ENCODE measurements around the gene MBNL1. TPM values are rescaled to one million over a fixed set of nuclear protein-coding genes. Genes with fewer than 3 reads are reported as not detected.

The MBNL1 gene
- total and polyA plus RNA-seq, 2 donors (not counting 3 experiments of a cell fraction or from before 2014, with no cell fraction given), result 179 to 362 TPM

GRCh38 chr3:152384412-152384811 lies 115.7 kb downstream of the MBNL1 start:
- dilution Hi-C loops (cut with MboI; ENCODE audit: extremely low pct_ligation_motif_present, low sequenced_read_pairs), result no loop called here
- POLR2A ChIA-PET, result no interaction called here
- intact Hi-C loops (cut with micrococcal nuclease), result no loop called here
- BruUV-seq (replicated peaks), result no TSS peak
- CTCF ChIA-PET, result interaction anchor here (0.9 kb wide), 1 partner anchor 8 kb away, joined by 3 read pairs; no protein-coding TSS in a partner anchor
- Histone ChIP-seq H4K20me1 (replicated peaks; ENCODE audit: control insufficient read depth, extremely low read depth, insufficient read depth, low read length) (peaks cover 9% of the 10 kb centered on the region), H3K4me3 (replicated peaks in 1 of 3; ENCODE audit: insufficient read depth in 1 of 3, low read depth in 1 of 3, low read length in 3 of 3) (no peak overlapping the region), H3K36me3 (ENCODE audit: control insufficient read depth in 2 of 2, extremely low read depth in 1 of 2, insufficient read depth in 2 of 2, low read length in 2 of 2) (peaks cover 0 to 6% of the 10 kb centered on the region in 2 experiments), H3K27ac (ENCODE audit: insufficient read depth, low read depth, low read length) (no peak overlapping the region), H3K9me1 (replicated peaks; ENCODE audit: control insufficient read depth, extremely low read depth, insufficient read depth, low read length) (no peaks in the 10 kb centered on the region), H3K27me3 (ENCODE audit: control insufficient read depth in 2 of 2, insufficient read depth in 2 of 2, low read length in 2 of 2) (no peaks in the 10 kb centered on the region), H3K79me2 (ENCODE audit: control insufficient read depth, insufficient read depth, low read length) (peaks cover 100% of the 10 kb centered on the region), H3K4me1 (ENCODE audit: control insufficient read depth, extremely low read depth, insufficient read depth, low read length) (peaks cover 42% of the 10 kb centered on the region), H3K4me2 (ENCODE audit: insufficient read depth, low read length) (no peak overlapping the region), H2AFZ (ENCODE audit: low read depth, low read length) (no peak overlapping the region), H3K9ac (replicated peaks; ENCODE audit: extremely low read depth, insufficient read depth, low read length) (no peak overlapping the region), H3K9me3 (replicated peaks; ENCODE audit: control insufficient read depth, insufficient read depth, low read length) (no peaks in the 10 kb centered on the region)
- FAIRE-seq (no peak), DNase-seq (ENCODE audit: low read depth, low spot score) (no peak)
- TF ChIP-seq EZH2 (IDR thresholded peaks at IDR 0.05; ENCODE audit: borderline replicate concordance, low read depth, low read length, severe bottlenecking) (no peak), GATA2 (IDR thresholded peaks at IDR 0.05; ENCODE audit: insufficient read depth, insufficient read length, low read depth, low read length) (no peak), FOS (IDR thresholded peaks at IDR 0.05; ENCODE audit: borderline replicate concordance, insufficient read depth, low read length) (no peak), JUN (IDR thresholded peaks at IDR 0.05; ENCODE audit: borderline replicate concordance, insufficient read depth, insufficient read length, low read depth) (no peak), POLR2A (IDR thresholded peaks at IDR 0.05; ENCODE audit: low read depth, low read length) (no peak), POLR2AphosphoS5 (IDR thresholded peaks at IDR 0.05; ENCODE audit: insufficient read depth, low read depth, low read length) (no peak), MYC (IDR thresholded peaks at IDR 0.05; ENCODE audit: low read depth, low read length) (no peak)
- TF ChIP-seq, protein P1, sequence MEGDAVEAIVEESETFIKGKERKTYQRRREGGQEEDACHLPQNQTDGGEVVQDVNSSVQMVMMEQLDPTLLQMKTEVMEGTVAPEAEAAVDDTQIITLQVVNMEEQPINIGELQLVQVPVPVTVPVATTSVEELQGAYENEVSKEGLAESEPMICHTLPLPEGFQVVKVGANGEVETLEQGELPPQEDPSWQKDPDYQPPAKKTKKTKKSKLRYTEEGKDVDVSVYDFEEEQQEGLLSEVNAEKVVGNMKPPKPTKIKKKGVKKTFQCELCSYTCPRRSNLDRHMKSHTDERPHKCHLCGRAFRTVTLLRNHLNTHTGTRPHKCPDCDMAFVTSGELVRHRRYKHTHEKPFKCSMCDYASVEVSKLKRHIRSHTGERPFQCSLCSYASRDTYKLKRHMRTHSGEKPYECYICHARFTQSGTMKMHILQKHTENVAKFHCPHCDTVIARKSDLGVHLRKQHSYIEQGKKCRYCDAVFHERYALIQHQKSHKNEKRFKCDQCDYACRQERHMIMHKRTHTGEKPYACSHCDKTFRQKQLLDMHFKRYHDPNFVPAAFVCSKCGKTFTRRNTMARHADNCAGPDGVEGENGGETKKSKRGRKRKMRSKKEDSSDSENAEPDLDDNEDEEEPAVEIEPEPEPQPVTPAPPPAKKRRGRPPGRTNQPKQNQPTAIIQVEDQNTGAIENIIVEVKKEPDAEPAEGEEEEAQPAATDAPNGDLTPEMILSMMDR (IDR thresholded peaks at IDR 0.05; ENCODE audit: extremely low read depth in 1 of 2, insufficient read depth in 1 of 2, low read depth in 1 of 2, low read length in 2 of 2), result no peak
- TF ChIP-seq, protein P2, sequence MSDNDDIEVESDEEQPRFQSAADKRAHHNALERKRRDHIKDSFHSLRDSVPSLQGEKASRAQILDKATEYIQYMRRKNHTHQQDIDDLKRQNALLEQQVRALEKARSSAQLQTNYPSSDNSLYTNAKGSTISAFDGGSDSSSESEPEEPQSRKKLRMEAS (IDR thresholded peaks at IDR 0.05; ENCODE audit: insufficient read depth, insufficient read length), result no peak
